HCT116 (cell line): Measurements from ENCODE around the gene CIB4.

ENCODE experiments used
- CEBPB ChIP-seq: IDR thresholded peaks from 2 replicates; pipeline ENCODE4 v1.6.1; 2012; ENCODE audit warnings: low read depth
- ELF1 ChIP-seq: IDR thresholded peaks from 2 replicates; pipeline ENCODE4 v1.6.1; 2012; ENCODE audit warnings: low read depth, borderline replicate concordance
- EZH2 ChIP-seq: fragments of 200-600 bp; sonication (generic); IDR thresholded peaks from 2 replicates; pipeline ENCODE4 v1.6.1; 2017; ENCODE audit warnings: antibody characterized with exemption, mixed run types
- EZH2phosphoT487 ChIP-seq: fragments of 200-600 bp; IDR thresholded peaks from 2 replicates; pipeline ENCODE4 v1.6.1; 2018; ENCODE audit warnings: antibody characterized with exemption, borderline replicate concordance
- FOSL1 ChIP-seq: IDR thresholded peaks from 2 replicates; pipeline ENCODE4 v1.6.1; 2012; ENCODE audit warnings: low read depth
- JUND ChIP-seq: IDR thresholded peaks from 2 replicates; pipeline ENCODE4 v1.6.1; 2012
- POLR2A ChIP-seq: IDR thresholded peaks from 2 replicates; pipeline ENCODE4 v1.7.0; 2011; ENCODE audit warnings: borderline replicate concordance; ENCODE audit not compliant: insufficient read depth, insufficient read length; ENCODE audit errors: extremely low read depth
- POLR2AphosphoS5 ChIP-seq: IDR thresholded peaks from 2 replicates; pipeline ENCODE4 v1.6.1; 2011; ENCODE audit warnings: mild to moderate bottlenecking, low read depth, low read length, moderate library complexity
- TCF7L2 ChIP-seq: IDR thresholded peaks from 2 replicates; pipeline ENCODE4 v1.7.0; 2011; ENCODE audit warnings: borderline replicate concordance, inconsistent platforms; ENCODE audit not compliant: insufficient read depth, insufficient read length; ENCODE audit errors: extremely low read depth
- YY1 ChIP-seq: IDR thresholded peaks from 2 replicates; pipeline ENCODE4 v1.6.1; 2011; ENCODE audit warnings: low read length, low read depth, moderate library complexity, mild to moderate bottlenecking; ENCODE audit not compliant: insufficient replicate concordance; ENCODE audit errors: extremely low read depth
- TF ChIP-seq, protein P1 (sequence below), 3 experiments: fragments of 200-600 bp in 1 of 3; sonication (generic) in 1 of 3; IDR thresholded peaks in 2 of 3; conservative IDR thresholded peaks in 1 of 3; 2 replicates each; pipeline ENCODE4 v1.5.1; 2012 to 2017; ENCODE audit warnings: low read depth in 2 of 3, low read length in 2 of 3, antibody characterized with exemption in 1 of 3, borderline replicate concordance in 1 of 3, control low read depth in 1 of 3, mild to moderate bottlenecking in 1 of 3, mixed read lengths in 1 of 3, mixed run types in 1 of 3, moderate library complexity in 1 of 3; ENCODE audit not compliant: insufficient read depth in 1 of 3
- TF ChIP-seq, protein P2 (sequence below): IDR thresholded peaks from 2 replicates; pipeline ENCODE4 v1.6.1; 2012

DNA sequence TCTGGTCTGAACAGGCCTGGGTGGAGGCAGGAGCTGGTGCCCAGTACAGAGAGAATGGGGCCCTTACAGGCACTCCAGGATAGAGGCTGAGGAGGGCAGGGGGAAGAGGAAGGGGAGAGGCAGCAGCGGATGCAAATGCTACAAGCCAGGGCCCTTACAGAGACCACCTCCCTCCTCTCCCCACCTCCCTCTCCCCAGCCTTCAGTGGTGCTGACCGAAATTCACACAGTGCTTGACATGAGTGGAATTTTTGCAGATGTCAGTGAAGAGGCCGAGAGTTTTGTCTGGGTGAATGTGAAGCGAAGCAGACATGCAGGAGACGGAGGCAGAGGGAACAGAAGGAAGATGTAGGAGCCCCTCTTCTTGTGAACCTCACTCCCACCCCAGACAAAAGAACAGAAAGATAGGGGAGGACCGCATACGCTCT lies 31.9 kb downstream of the CIB4 start:
- TF ChIP-seq, protein P1, sequence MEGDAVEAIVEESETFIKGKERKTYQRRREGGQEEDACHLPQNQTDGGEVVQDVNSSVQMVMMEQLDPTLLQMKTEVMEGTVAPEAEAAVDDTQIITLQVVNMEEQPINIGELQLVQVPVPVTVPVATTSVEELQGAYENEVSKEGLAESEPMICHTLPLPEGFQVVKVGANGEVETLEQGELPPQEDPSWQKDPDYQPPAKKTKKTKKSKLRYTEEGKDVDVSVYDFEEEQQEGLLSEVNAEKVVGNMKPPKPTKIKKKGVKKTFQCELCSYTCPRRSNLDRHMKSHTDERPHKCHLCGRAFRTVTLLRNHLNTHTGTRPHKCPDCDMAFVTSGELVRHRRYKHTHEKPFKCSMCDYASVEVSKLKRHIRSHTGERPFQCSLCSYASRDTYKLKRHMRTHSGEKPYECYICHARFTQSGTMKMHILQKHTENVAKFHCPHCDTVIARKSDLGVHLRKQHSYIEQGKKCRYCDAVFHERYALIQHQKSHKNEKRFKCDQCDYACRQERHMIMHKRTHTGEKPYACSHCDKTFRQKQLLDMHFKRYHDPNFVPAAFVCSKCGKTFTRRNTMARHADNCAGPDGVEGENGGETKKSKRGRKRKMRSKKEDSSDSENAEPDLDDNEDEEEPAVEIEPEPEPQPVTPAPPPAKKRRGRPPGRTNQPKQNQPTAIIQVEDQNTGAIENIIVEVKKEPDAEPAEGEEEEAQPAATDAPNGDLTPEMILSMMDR (IDR thresholded peaks at IDR 0.05 in 2 of 3, conservative IDR thresholded peaks at IDR 0.05 in 1 of 3; ENCODE audit: borderline replicate concordance in 1 of 3, insufficient read depth in 1 of 3, low read depth in 2 of 3, low read length in 2 of 3), result no peak
- no peak for TF ChIP-seq EZH2
- no peak for TF ChIP-seq POLR2A
- TF ChIP-seq TCF7L2, result no peak
- TF ChIP-seq ELF1, result no peak
- no peak for TF ChIP-seq POLR2AphosphoS5
- TF ChIP-seq YY1, result no peak
- no peak for TF ChIP-seq JUND
- TF ChIP-seq, protein P2, sequence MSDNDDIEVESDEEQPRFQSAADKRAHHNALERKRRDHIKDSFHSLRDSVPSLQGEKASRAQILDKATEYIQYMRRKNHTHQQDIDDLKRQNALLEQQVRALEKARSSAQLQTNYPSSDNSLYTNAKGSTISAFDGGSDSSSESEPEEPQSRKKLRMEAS, result no peak
- no peak for TF ChIP-seq FOSL1
- TF ChIP-seq CEBPB, result no peak
- no peak for TF ChIP-seq EZH2phosphoT487
